HL-60 (cell line): ENCODE data around the gene PPP2R5C.

ENCODE experiments used
- DNase-seq, 2 experiments: peaks; one replicate each; pipeline ENCODE4 v3.0.0-alpha.2; 2010 to 2020; ENCODE audit warnings: low read depth in 1 of 2, low spot score in 1 of 2
- H3K27ac ChIP-seq: fragments of 250-450 bp; sonication (Bioruptor Pico); replicated peaks from 2 replicates; pipeline ENCODE4 v1.5.1; 2020; ENCODE audit warnings: mild to moderate bottlenecking, moderate library complexity
- H3K27me3 ChIP-seq: fragments of 250-450 bp; sonication (Bioruptor Pico); 2 replicates; pipeline ENCODE4 v1.5.1; 2021; ENCODE audit warnings: mild to moderate bottlenecking, moderate library complexity; ENCODE audit not compliant: insufficient read depth, poor library complexity, severe bottlenecking
- H3K4me3 ChIP-seq: replicated peaks from 2 replicates; pipeline ENCODE4 v1.5.1; 2011; ENCODE audit warnings: mild to moderate bottlenecking, control low read depth, low read length; ENCODE audit not compliant: insufficient read depth
- GABPA ChIP-seq: IDR thresholded peaks from 2 replicates; pipeline ENCODE4 v1.6.1; 2012; ENCODE audit warnings: low read depth
- POLR2AphosphoS5 ChIP-seq: IDR thresholded peaks from 2 replicates; pipeline ENCODE4 v1.6.1; 2012; ENCODE audit warnings: low read depth
- SPI1 ChIP-seq: IDR thresholded peaks from 2 replicates; pipeline ENCODE4 v1.6.1; 2012; ENCODE audit warnings: low read depth, mild to moderate bottlenecking, borderline replicate concordance
- TF ChIP-seq, protein P1 (sequence below): IDR thresholded peaks from one replicate; pipeline ENCODE4 v1.5.1; 2011; ENCODE audit warnings: low read length, control low read depth, inconsistent platforms; ENCODE audit not compliant: insufficient read depth
- TF ChIP-seq, protein P2 (sequence below): IDR thresholded peaks from 2 replicates; pipeline ENCODE4 v1.6.1; 2012; ENCODE audit warnings: low read depth; ENCODE audit not compliant: insufficient replicate concordance

The PPP2R5C gene

DNA sequence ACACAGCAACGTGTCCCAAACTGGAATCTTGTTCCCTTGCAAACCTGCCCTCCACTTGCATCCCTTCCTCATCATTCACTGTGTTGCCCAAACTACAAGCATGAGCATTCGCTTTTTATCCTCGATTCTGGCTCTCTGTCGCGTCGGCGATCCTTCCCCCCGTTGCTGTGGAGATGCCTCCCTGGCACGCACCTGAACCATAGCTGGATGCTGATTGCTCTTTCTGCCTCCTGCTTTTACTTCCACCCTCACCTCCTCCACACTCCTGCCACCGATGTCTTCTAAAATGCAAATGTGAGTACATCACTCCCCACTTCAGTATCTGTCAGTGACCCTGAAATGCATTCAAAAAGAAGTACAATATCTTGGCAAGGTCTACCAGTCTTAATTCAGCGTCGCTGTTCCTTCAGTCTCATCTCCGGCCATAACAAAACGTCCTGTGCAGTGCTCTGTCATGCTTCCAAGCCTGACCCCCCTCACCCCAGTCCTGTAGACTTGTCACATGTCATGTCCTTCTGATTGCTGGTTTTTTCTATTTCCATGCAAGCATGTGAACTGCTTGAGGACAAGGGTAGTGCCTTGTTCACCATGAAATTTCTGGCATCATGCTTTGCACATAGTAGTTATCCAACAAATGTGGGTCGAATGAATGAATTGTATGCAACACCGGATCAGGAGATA lies 2.5 kb upstream of the PPP2R5C start:
- Histone ChIP-seq H3K27ac (no peak overlapping the region), H3K27me3 (peaks cover 4% of the 10 kb centered on the region), H3K4me3 (no peak overlapping the region)
- no peak for TF ChIP-seq POLR2AphosphoS5
- TF ChIP-seq SPI1 = no peak
- TF ChIP-seq, protein P1, sequence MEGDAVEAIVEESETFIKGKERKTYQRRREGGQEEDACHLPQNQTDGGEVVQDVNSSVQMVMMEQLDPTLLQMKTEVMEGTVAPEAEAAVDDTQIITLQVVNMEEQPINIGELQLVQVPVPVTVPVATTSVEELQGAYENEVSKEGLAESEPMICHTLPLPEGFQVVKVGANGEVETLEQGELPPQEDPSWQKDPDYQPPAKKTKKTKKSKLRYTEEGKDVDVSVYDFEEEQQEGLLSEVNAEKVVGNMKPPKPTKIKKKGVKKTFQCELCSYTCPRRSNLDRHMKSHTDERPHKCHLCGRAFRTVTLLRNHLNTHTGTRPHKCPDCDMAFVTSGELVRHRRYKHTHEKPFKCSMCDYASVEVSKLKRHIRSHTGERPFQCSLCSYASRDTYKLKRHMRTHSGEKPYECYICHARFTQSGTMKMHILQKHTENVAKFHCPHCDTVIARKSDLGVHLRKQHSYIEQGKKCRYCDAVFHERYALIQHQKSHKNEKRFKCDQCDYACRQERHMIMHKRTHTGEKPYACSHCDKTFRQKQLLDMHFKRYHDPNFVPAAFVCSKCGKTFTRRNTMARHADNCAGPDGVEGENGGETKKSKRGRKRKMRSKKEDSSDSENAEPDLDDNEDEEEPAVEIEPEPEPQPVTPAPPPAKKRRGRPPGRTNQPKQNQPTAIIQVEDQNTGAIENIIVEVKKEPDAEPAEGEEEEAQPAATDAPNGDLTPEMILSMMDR = no peak
- TF ChIP-seq, protein P2, sequence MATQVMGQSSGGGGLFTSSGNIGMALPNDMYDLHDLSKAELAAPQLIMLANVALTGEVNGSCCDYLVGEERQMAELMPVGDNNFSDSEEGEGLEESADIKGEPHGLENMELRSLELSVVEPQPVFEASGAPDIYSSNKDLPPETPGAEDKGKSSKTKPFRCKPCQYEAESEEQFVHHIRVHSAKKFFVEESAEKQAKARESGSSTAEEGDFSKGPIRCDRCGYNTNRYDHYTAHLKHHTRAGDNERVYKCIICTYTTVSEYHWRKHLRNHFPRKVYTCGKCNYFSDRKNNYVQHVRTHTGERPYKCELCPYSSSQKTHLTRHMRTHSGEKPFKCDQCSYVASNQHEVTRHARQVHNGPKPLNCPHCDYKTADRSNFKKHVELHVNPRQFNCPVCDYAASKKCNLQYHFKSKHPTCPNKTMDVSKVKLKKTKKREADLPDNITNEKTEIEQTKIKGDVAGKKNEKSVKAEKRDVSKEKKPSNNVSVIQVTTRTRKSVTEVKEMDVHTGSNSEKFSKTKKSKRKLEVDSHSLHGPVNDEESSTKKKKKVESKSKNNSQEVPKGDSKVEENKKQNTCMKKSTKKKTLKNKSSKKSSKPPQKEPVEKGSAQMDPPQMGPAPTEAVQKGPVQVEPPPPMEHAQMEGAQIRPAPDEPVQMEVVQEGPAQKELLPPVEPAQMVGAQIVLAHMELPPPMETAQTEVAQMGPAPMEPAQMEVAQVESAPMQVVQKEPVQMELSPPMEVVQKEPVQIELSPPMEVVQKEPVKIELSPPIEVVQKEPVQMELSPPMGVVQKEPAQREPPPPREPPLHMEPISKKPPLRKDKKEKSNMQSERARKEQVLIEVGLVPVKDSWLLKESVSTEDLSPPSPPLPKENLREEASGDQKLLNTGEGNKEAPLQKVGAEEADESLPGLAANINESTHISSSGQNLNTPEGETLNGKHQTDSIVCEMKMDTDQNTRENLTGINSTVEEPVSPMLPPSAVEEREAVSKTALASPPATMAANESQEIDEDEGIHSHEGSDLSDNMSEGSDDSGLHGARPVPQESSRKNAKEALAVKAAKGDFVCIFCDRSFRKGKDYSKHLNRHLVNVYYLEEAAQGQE = no peak
- TF ChIP-seq GABPA = no peak
- no peak for DNase-seq

DNA sequence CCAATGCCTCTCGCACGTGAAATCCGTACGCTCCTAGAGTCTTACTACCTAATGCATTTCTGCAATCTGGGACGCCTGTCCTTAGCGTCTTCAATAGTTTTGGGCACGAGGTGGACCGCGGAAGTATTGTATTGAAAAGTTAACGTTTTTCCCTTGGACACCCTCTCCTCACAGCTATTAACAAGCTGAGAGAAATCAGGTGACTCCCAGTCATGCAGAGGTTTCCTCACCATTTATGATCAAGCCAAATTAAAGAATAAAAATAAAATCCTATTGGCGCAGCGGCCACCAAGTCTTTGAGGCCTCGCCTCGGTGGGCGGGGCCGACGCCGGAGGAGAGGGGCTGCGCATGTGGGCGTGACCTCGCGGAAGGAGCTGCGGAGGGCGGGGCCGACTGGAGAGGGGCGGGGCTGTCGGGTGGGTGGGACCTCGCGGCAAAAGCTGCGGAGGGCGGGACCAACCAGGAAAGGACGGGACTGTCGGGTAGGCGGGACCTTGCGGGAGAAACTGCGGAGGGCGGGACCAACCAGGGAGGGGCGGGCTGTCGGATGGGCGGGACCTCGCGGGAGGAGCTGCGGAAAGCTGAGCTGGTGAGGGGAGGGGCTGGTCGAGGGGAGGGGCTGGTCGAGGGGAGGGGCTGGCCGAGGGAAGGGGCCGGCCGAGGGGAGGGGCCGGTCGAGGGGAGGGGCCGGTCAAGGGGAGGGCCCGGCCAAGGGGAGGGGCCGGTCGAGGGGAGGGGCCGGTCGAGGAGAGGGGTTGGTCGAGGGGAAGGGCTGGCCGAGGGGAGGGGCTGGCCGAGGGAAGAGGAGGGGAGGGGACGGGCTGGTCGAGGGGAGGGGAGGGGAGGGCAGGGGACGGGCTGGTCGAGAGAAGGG lies 1.1 kb upstream of the PPP2R5C start:
- Histone ChIP-seq H3K4me3 (peak overlapping the region; percentile 90), H3K27me3 (peaks cover 4% of the 10 kb centered on the region), H3K27ac (no peak overlapping the region)
- DNase-seq = peak; percentile 94 to 96
- TF ChIP-seq, protein P2 = no peak
- TF ChIP-seq, protein P1 = no peak
- TF ChIP-seq SPI1 (no peak), GABPA (no peak)

DNA sequence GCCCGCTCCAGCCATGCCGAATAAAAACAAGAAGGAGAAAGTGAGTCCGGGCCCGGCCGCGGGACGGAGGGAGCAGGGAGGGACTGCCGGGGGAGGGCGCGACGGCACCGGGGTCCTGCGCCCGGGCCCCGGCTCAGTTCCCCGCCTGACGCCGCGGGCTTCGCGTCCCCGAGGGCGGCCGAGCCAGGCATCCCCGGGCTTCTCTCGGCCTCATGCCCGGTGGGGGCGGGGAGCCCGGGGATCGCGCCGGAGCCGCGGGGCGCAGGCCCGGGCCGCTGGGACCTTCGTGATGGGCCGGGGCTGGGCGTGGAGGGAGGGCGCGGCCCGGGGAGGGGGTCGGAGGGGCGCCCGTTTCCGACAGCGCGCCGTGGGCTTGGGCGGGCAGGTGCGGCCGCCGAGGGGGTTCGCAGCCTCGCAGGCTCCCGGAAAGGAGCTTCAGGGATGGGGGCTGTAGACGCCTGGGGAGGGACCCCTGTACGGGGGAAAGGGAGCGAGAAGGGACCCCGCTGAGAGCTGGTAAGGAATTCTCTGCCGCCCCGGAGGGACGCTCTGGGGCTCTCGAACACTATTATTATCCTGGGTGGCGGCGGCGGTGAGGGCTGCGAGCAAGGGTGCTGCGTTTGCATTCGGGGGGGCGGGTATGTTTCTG lies 496 bp downstream of the PPP2R5C start:
- Histone ChIP-seq H3K27ac (no peak overlapping the region), H3K27me3 (peaks cover 4% of the 10 kb centered on the region), H3K4me3 (peak overlapping the region; percentile 53)
- TF ChIP-seq, protein P2 = no peak
- TF ChIP-seq, protein P1 = no peak
- TF ChIP-seq GABPA (no peak), POLR2AphosphoS5 (no peak)
- DNase-seq = no peak
